ENCODE measurements around the gene SPACDR.
A peak's percentile ranks its signal among the peaks of the same experiment; 100 is the strongest.

The SPACDR gene

DNA sequence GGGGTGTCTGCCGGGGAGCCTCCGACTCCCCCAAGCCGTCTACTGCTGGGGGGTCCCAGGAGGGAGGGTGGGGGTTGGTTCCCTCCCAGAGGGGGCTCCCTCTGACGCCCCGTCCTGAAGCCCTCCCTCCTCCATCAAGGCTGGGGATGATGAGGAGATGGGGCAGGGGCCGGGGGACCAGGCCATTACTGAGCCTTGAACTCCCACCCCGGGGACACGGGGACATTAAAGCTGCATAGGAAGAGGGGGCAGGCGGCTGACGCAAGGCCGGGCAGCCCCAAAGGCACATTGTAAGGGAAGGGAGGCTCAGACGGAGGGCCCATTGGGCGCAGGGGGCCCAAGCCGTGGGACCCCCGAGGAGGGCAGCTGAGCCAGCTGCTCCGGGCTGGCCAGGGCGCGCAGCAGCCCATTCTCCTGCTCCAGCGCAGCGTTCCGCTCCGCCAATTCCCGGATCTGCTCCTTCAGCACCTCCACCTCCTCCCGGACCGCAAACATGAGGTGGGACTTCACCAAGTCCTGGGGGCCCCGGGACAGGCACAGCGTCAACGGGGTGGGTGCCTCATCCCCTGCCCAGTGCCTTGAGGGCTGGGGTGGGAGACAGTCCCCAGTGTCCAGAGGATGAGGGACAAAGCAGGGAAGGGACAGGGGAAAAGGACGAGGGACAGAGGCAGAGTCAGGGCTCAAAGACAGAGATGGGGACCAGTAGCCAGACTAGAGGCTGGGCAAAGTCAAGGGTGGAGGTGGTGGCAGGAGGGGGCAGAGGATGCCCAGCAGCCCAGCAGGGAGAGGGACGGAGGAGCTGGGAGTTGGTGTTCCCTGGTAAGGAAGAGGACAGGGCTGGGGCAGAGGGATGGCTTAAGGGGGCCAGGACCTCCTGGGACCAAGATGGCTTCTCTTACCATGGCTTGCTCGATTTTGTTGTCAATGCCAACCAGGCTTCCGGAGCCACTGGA is 2.9 kb upstream of the SPACDR start:
- Histone ChIP-seq H3K4me2 (ENCODE audit: low read length) (no peak overlapping the region), H3K9ac (ENCODE audit: low read length) (no peak overlapping the region), H3K4me1 (ENCODE audit: low read length) (no peaks in the 10 kb centered on the region), H3K4me3 (ENCODE audit: low read length) (no peak overlapping the region), H4K20me1 (ENCODE audit: insufficient read depth, low read length) (peaks cover 7% of the 10 kb centered on the region), H3K36me3 (replicated peaks; ENCODE audit: low read depth, low read length) (peaks cover 10% of the 10 kb centered on the region), H3K27ac (ENCODE audit: low read length) (no peak overlapping the region), H3K9me3 (ENCODE audit: insufficient read depth, low read length) (no peaks in the 10 kb centered on the region), H3K27me3 (ENCODE audit: low read depth, low read length) (no peaks in the 10 kb centered on the region), H2AFZ (ENCODE audit: low read depth, low read length) (no peak overlapping the region), H3K79me2 (ENCODE audit: low read length) (no peaks in the 10 kb centered on the region)
- no peak for TF ChIP-seq EZH2phosphoT487 (IDR thresholded peaks at IDR 0.05; ENCODE audit: low read depth)
- TF ChIP-seq, protein P1, sequence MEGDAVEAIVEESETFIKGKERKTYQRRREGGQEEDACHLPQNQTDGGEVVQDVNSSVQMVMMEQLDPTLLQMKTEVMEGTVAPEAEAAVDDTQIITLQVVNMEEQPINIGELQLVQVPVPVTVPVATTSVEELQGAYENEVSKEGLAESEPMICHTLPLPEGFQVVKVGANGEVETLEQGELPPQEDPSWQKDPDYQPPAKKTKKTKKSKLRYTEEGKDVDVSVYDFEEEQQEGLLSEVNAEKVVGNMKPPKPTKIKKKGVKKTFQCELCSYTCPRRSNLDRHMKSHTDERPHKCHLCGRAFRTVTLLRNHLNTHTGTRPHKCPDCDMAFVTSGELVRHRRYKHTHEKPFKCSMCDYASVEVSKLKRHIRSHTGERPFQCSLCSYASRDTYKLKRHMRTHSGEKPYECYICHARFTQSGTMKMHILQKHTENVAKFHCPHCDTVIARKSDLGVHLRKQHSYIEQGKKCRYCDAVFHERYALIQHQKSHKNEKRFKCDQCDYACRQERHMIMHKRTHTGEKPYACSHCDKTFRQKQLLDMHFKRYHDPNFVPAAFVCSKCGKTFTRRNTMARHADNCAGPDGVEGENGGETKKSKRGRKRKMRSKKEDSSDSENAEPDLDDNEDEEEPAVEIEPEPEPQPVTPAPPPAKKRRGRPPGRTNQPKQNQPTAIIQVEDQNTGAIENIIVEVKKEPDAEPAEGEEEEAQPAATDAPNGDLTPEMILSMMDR (IDR thresholded peaks at IDR 0.05; ENCODE audit: low read depth, low read length), result no peak

DNA sequence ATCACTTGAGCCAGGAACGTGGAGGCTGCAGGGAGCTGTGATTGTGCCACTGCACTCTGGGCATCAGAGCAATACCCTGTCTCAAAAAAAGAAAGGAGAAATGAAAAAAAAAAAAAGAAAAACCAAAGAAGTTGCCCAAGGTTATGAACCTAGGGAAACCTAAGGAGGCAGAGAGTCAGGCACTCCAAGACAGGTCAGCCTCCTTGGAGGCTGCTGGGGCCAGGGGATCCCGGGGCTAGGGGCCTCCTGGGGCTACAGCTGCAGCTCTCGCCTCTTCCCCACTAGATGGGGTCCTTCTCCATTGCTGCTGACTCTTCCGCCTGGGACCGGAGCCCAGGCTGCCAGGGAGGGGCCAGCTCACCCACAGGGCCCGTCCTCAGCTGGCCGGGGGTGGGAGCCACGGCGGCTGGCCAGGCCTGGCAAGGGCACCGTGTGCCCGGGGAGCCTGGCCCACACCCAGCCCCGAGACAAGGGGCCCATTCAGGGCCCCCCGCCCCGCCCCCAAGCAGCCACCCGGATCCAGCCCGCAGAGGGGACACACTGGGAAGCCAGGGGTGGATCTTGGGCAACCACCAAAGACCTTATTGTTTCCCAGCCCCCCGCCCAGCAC is 1.7 kb upstream of the SPACDR start:
- H4K20me1 ChIP-seq (ENCODE audit: insufficient read depth, low read length), result peaks cover 6% of the 10 kb centered on the region

DNA sequence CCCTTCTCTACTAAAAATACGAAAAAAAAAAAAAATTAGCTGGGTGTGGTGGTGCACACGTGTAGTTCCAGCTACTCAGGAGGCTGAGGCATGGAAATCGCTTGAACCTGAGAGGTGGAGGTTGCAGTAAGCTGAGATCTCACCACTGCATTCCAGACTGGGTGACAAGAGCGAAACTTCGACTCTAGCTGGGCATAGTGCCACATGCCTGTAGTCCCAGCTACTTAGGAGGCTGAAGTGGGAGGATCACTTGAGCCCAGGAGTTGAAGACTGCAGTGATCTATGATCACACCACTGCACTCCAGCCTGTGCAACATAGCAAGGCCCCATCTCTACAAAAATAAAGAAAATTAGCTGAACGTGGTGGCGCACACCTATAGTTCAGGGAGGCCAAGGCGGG is 1.2 kb upstream of the SPACDR start:
- no peaks in the 10 kb centered on the region for H3K79me2 ChIP-seq (ENCODE audit: low read length)
- TF ChIP-seq, protein P1 (IDR thresholded peaks at IDR 0.05; ENCODE audit: low read depth, low read length), result no peak
- no peak for TF ChIP-seq EZH2phosphoT487 (IDR thresholded peaks at IDR 0.05; ENCODE audit: low read depth)
- no peak overlapping the region for H3K9ac ChIP-seq (ENCODE audit: low read length)
- H4K20me1 ChIP-seq (ENCODE audit: insufficient read depth, low read length), result peaks cover 6% of the 10 kb centered on the region
- H3K4me2 ChIP-seq (ENCODE audit: low read length), result no peak overlapping the region
- H3K4me1 ChIP-seq (ENCODE audit: low read length), result no peaks in the 10 kb centered on the region
- H3K9me3 ChIP-seq (ENCODE audit: insufficient read depth, low read length), result no peaks in the 10 kb centered on the region
- H3K4me3 ChIP-seq (ENCODE audit: low read length), result no peak overlapping the region
- no peak overlapping the region for H2AFZ ChIP-seq (ENCODE audit: low read depth, low read length)
- no peaks in the 10 kb centered on the region for H3K27me3 ChIP-seq (ENCODE audit: low read depth, low read length)
- H3K27ac ChIP-seq (ENCODE audit: low read length), result no peak overlapping the region
- peaks cover 2% of the 10 kb centered on the region for H3K36me3 ChIP-seq (replicated peaks; ENCODE audit: low read depth, low read length)

More for the DNA sequence above, 1.7 kb upstream of the SPACDR start:
- H2AFZ ChIP-seq (ENCODE audit: low read depth, low read length), result no peak overlapping the region
- no peak overlapping the region for H3K9ac ChIP-seq (ENCODE audit: low read length)
- peaks cover 6% of the 10 kb centered on the region for H3K36me3 ChIP-seq (replicated peaks; ENCODE audit: low read depth, low read length)
- TF ChIP-seq, protein P1 (IDR thresholded peaks at IDR 0.05; ENCODE audit: low read depth, low read length), result peak; percentile 32; the same call in 1 of the 2 replicates
- TF ChIP-seq EZH2phosphoT487 (IDR thresholded peaks at IDR 0.05; ENCODE audit: low read depth), result no peak
- H3K4me2 ChIP-seq (ENCODE audit: low read length), result no peak overlapping the region
- no peaks in the 10 kb centered on the region for H3K79me2 ChIP-seq (ENCODE audit: low read length)
- H3K9me3 ChIP-seq (ENCODE audit: insufficient read depth, low read length), result no peaks in the 10 kb centered on the region
- H3K27me3 ChIP-seq (ENCODE audit: low read depth, low read length), result no peaks in the 10 kb centered on the region
- no peak overlapping the region for H3K4me3 ChIP-seq (ENCODE audit: low read length)
- no peak overlapping the region for H3K27ac ChIP-seq (ENCODE audit: low read length)
- H3K4me1 ChIP-seq (ENCODE audit: low read length), result no peaks in the 10 kb centered on the region

- Histone ChIP-seq H3K9ac (ENCODE audit: low read length) (no peak overlapping the region), H3K36me3 (replicated peaks; ENCODE audit: low read depth, low read length) (no peaks in the 10 kb centered on the region)
These were observed 731 bp upstream of the SPACDR start for GRCh38 chr7:100464791-100465190.

More at GRCh38 chr7:100464791-100465190, 731 bp upstream of the SPACDR start:
- H3K4me1 ChIP-seq (ENCODE audit: low read length), result no peaks in the 10 kb centered on the region
- TF ChIP-seq, protein P1 (IDR thresholded peaks at IDR 0.05; ENCODE audit: low read depth, low read length), result no peak
- no peak for TF ChIP-seq EZH2phosphoT487 (IDR thresholded peaks at IDR 0.05; ENCODE audit: low read depth)
- H3K4me3 ChIP-seq (ENCODE audit: low read length), result no peak overlapping the region
- H4K20me1 ChIP-seq (ENCODE audit: insufficient read depth, low read length), result 0 out of 2 replicates have a peak, but pooled peaks cover 3% of the 10 kb centered on the region
- no peak overlapping the region for H2AFZ ChIP-seq (ENCODE audit: low read depth, low read length)
- no peaks in the 10 kb centered on the region for H3K27me3 ChIP-seq (ENCODE audit: low read depth, low read length)
- no peak overlapping the region for H3K4me2 ChIP-seq (ENCODE audit: low read length)
- no peaks in the 10 kb centered on the region for H3K9me3 ChIP-seq (ENCODE audit: insufficient read depth, low read length)
- no peaks in the 10 kb centered on the region for H3K79me2 ChIP-seq (ENCODE audit: low read length)
- no peak overlapping the region for H3K27ac ChIP-seq (ENCODE audit: low read length)

Measured in OCI-LY3 (cell line).